ENCODE measurements around the gene PDGFB.

Gene PDGFB

GRCh38 chr22:39247361-39247760 lies 2.6 kb upstream of the PDGFB start:
- Histone ChIP-seq H3K4me3 (ENCODE audit: low read length) (no peak overlapping the region), H3K27ac (ENCODE audit: low read length) (no peak overlapping the region), H3K4me1 (ENCODE audit: low read length) (peaks cover 18% of the 10 kb centered on the region), H3K4me2 (ENCODE audit: low read length) (peak overlapping the region; percentile 45), H3K9ac (ENCODE audit: low read length) (no peak overlapping the region), H4K20me1 (ENCODE audit: insufficient read depth, low read length) (no peaks in the 10 kb centered on the region), H3K36me3 (replicated peaks; ENCODE audit: low read depth, low read length) (no peaks in the 10 kb centered on the region), H3K9me3 (ENCODE audit: insufficient read depth, low read length) (no peaks in the 10 kb centered on the region), H2AFZ (ENCODE audit: low read depth, low read length) (no peak overlapping the region), H3K27me3 (ENCODE audit: low read depth, low read length) (0 out of 2 replicates have a peak, but pooled peaks cover 3% of the 10 kb centered on the region), H3K79me2 (ENCODE audit: low read length) (no peaks in the 10 kb centered on the region)
- no peak for TF ChIP-seq EZH2phosphoT487 (IDR thresholded peaks at IDR 0.05; ENCODE audit: low read depth)
- TF ChIP-seq, protein P1, sequence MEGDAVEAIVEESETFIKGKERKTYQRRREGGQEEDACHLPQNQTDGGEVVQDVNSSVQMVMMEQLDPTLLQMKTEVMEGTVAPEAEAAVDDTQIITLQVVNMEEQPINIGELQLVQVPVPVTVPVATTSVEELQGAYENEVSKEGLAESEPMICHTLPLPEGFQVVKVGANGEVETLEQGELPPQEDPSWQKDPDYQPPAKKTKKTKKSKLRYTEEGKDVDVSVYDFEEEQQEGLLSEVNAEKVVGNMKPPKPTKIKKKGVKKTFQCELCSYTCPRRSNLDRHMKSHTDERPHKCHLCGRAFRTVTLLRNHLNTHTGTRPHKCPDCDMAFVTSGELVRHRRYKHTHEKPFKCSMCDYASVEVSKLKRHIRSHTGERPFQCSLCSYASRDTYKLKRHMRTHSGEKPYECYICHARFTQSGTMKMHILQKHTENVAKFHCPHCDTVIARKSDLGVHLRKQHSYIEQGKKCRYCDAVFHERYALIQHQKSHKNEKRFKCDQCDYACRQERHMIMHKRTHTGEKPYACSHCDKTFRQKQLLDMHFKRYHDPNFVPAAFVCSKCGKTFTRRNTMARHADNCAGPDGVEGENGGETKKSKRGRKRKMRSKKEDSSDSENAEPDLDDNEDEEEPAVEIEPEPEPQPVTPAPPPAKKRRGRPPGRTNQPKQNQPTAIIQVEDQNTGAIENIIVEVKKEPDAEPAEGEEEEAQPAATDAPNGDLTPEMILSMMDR (IDR thresholded peaks at IDR 0.05; ENCODE audit: low read depth, low read length) = no peak

DNA sequence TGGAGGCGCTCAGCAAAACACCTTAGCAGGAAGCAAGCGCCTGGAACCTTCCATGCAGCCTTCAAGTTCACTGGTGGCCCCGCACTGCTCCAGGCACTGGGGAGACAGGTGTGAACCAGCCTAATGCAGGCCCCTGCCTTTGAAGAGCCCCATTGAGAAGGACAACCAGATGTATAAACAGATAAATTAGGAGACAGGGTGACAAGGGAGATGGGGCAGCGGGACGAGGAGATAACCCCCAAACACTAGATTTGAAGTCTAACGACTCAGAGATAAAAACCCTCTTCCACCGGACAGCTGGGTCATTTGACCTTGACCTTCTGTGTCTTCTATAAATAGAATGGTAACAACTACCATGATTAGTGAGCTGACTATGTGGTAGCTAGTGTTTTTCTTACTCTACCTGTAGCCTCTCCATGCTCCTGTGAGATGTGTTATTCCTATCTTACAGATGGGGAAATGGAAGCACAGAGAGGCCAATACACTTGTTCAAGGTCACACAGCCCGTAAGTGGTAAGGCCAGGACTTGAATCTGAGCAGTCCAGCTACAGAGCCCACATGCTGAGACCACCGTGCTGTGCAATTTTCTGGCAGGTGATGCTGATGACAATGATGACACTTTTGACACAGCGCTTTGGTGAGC lies 2.0 kb upstream of the PDGFB start:
- Histone ChIP-seq H3K4me3 (ENCODE audit: low read length) (no peak overlapping the region), H3K79me2 (ENCODE audit: low read length) (no peaks in the 10 kb centered on the region), H3K9ac (ENCODE audit: low read length) (no peak overlapping the region), H3K9me3 (ENCODE audit: insufficient read depth, low read length) (no peaks in the 10 kb centered on the region), H3K4me2 (ENCODE audit: low read length) (peak overlapping the region; percentile 45), H2AFZ (ENCODE audit: low read depth, low read length) (no peak overlapping the region), H3K36me3 (replicated peaks; ENCODE audit: low read depth, low read length) (no peaks in the 10 kb centered on the region), H3K27me3 (ENCODE audit: low read depth, low read length) (0 out of 2 replicates have a peak, but pooled peaks cover 3% of the 10 kb centered on the region), H4K20me1 (ENCODE audit: insufficient read depth, low read length) (no peaks in the 10 kb centered on the region), H3K27ac (ENCODE audit: low read length) (no peak overlapping the region), H3K4me1 (ENCODE audit: low read length) (peaks cover 18% of the 10 kb centered on the region)
- TF ChIP-seq EZH2phosphoT487 (IDR thresholded peaks at IDR 0.05; ENCODE audit: low read depth) = no peak
- TF ChIP-seq, protein P1 (IDR thresholded peaks at IDR 0.05; ENCODE audit: low read depth, low read length) = no peak

DNA sequence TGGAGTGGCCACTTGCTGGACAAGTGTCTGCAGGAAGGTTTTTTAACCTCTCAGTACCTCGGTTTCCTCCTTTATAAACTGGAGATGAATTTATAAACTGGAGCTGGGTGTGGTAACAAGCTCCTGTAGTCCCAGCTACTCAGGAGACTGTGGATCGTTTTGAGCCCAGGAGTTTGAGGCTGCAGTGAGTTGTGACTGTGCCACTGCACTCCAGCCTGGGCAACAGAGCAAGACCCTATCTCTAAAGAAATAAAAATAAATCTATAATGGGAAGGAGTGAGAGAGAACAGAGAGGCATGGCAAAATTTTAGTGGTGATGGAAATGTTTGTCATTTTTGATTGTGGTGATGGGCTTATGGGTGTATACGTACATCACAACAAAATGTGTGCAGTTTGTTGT lies 1.4 kb upstream of the PDGFB start:
- peaks cover 18% of the 10 kb centered on the region for H3K4me1 ChIP-seq (ENCODE audit: low read length)
- H3K4me2 ChIP-seq (ENCODE audit: low read length) = no peak overlapping the region
- no peaks in the 10 kb centered on the region for H3K79me2 ChIP-seq (ENCODE audit: low read length)
- H2AFZ ChIP-seq (ENCODE audit: low read depth, low read length) = no peak overlapping the region
- H4K20me1 ChIP-seq (ENCODE audit: insufficient read depth, low read length) = no peaks in the 10 kb centered on the region
- H3K27ac ChIP-seq (ENCODE audit: low read length) = no peak overlapping the region
- no peak for TF ChIP-seq EZH2phosphoT487 (IDR thresholded peaks at IDR 0.05; ENCODE audit: low read depth)
- TF ChIP-seq, protein P1 (IDR thresholded peaks at IDR 0.05; ENCODE audit: low read depth, low read length) = no peak
- H3K27me3 ChIP-seq (ENCODE audit: low read depth, low read length) = 0 out of 2 replicates have a peak, but pooled peaks cover 3% of the 10 kb centered on the region
- no peaks in the 10 kb centered on the region for H3K9me3 ChIP-seq (ENCODE audit: insufficient read depth, low read length)
- H3K36me3 ChIP-seq (replicated peaks; ENCODE audit: low read depth, low read length) = no peaks in the 10 kb centered on the region
- no peak overlapping the region for H3K4me3 ChIP-seq (ENCODE audit: low read length)
- no peak overlapping the region for H3K9ac ChIP-seq (ENCODE audit: low read length)

DNA sequence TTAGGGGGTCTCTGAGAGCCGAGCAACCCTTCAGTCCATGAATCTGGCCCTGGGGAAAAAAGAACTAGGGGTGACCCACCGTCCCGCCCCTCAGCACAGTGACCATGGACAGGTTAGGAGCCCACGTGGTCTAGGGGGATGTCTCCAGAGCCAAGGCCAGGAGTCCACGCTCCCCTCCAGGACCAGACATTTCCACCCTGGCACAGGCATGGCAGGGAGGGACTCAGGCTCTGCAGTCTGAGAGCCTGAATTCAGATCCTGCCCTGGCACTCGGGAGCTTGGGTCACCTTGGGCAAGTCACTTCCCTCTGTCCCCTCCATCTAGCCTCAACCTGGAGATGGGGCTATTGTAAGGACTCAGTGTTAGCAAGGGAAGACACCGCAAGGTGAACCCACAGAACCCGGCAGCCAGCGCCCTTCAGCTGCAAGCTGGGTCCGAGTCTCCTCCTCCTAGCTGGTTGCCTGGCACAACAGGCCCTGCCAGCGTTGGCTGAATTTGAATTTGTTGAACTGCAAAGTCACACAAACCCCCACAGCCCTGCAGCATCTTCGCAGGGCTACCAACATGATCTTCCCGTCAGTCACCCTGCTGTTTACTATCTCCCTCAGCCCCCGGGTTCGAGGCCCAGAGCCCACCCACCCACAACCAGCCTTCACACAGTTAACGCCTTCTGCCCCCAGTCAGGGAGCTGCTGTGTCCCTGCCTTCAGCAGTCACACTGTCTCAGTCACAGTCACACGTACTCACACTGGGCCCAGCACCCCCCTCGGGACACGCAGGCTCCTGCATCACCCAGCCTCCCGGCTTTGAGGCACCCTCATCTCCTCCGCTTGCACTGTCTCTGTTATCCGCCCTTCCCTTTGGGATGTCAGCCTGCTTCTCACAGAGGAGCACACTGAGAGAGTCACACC lies 603 bp upstream of the PDGFB start:
- H3K4me1 ChIP-seq (ENCODE audit: low read length) = peaks cover 18% of the 10 kb centered on the region
- no peaks in the 10 kb centered on the region for H3K9me3 ChIP-seq (ENCODE audit: insufficient read depth, low read length)
- no peaks in the 10 kb centered on the region for H3K79me2 ChIP-seq (ENCODE audit: low read length)
- no peak overlapping the region for H3K9ac ChIP-seq (ENCODE audit: low read length)
- no peak overlapping the region for H2AFZ ChIP-seq (ENCODE audit: low read depth, low read length)
- no peaks in the 10 kb centered on the region for H4K20me1 ChIP-seq (ENCODE audit: insufficient read depth, low read length)
- no peak overlapping the region for H3K27ac ChIP-seq (ENCODE audit: low read length)
- no peak overlapping the region for H3K4me3 ChIP-seq (ENCODE audit: low read length)
- H3K36me3 ChIP-seq (replicated peaks; ENCODE audit: low read depth, low read length) = no peaks in the 10 kb centered on the region
- H3K4me2 ChIP-seq (ENCODE audit: low read length) = no peak overlapping the region
- no peaks in the 10 kb centered on the region for H3K27me3 ChIP-seq (ENCODE audit: low read depth, low read length)
- TF ChIP-seq, protein P1 (IDR thresholded peaks at IDR 0.05; ENCODE audit: low read depth, low read length) = no peak
- no peak for TF ChIP-seq EZH2phosphoT487 (IDR thresholded peaks at IDR 0.05; ENCODE audit: low read depth)
